Activated CD4-positive, alpha-beta T cell treated with anti-CD3 and anti-CD28 coated beads, Interleukin-2, amount 50 U/mL, for 4 hours (primary cell): ENCODE results near the gene DUX4.
"Not testable (repeated sequence)": the region's sequence is repeated elsewhere in the genome, so short reads cannot be mapped to it uniquely, and the experiment has no call there.

Experiments used
- DNase-seq, 2 experiments: peaks; one replicate each; pipeline ENCODE4 v3.0.0-alpha.2; 2020

The DUX4 gene

GRCh38 chr4:190173428-190173827 is at the start of gene DUX4:
TSS of gene DUX4 (plus strand) at chr4:190173774. CDS start at chr4:190173774, 0 bp downstream.
- not testable (repeated sequence) for DNase-seq

- not testable (repeated sequence) for DNase-seq
Observed at GRCh38 chr4:190175436-190175835, 1.9 kb downstream of the DUX4 start.

- DNase-seq = not testable (repeated sequence)
Observed at GRCh38 chr4:190177727-190178605, 4.4 kb downstream of the DUX4 start.

- DNase-seq = not testable (repeated sequence)
Observed at GRCh38 chr4:190178606-190178990, 5.0 kb downstream of the DUX4 start.

- DNase-seq = not testable (repeated sequence)
Observed at GRCh38 chr4:190179030-190179739, 5.6 kb downstream of the DUX4 start.

- DNase-seq = not testable (repeated sequence)
Observed at GRCh38 chr4:190179740-190180094, 6.1 kb downstream of the DUX4 start.

GRCh38 chr4:190180947-190181346 is 7.4 kb downstream of the DUX4 start:
- DNase-seq = not testable (repeated sequence)

GRCh38 chr4:190181481-190182100 is 8.0 kb downstream of the DUX4 start:
- peak in 1 of 2 experiments; percentile 0 for DNase-seq

- not testable (repeated sequence) for DNase-seq
Observed at GRCh38 chr4:190203510-190203909, 29.9 kb downstream of the DUX4 start.
